Amygdala (tissue), 56 donors: ENCODE data around the gene LIPA.
"Not testable (repeated sequence)": the region's sequence is repeated elsewhere in the genome, so short reads cannot be mapped to it uniquely, and the experiment has no call there.

ENCODE experiments used
- DNase-seq, 56 donors: peaks; one replicate each; lab custom pipeline; 2025; lab: John Stamatoyannopoulos, UW

Gene LIPA

GRCh38 chr10:89251409-89252224, at the start of gene LIPA:
Gene LIPA, minus strand, starts transcription at chr10:89251775. Its CDS starts 4,127 bp downstream, at chr10:89247648.
- peak; percentile 52 to 98 (median 95) for DNase-seq

GRCh38 chr10:89301232-89301631, 49.7 kb upstream of the LIPA start:
- DNase-seq = peak in 7 of 56 donors; percentile 8 to 56 (median 29)

GRCh38 chr10:89299031-89299430, 47.5 kb upstream of the LIPA start:
- DNase-seq = no peak

- no peak for DNase-seq
Observed at GRCh38 chr10:89297791-89298190, 46.2 kb upstream of the LIPA start.

GRCh38 chr10:89297356-89297755, 45.8 kb upstream of the LIPA start:
- no peak for DNase-seq

GRCh38 chr10:89296220-89296648, 44.7 kb upstream of the LIPA start:
- DNase-seq = peak in 7 of 56 donors; percentile 5 to 22 (median 11)

GRCh38 chr10:89295597-89295996, 44.0 kb upstream of the LIPA start:
- no peak for DNase-seq

- no peak for DNase-seq
Observed at GRCh38 chr10:89294721-89295239, 43.2 kb upstream of the LIPA start.

DNA sequence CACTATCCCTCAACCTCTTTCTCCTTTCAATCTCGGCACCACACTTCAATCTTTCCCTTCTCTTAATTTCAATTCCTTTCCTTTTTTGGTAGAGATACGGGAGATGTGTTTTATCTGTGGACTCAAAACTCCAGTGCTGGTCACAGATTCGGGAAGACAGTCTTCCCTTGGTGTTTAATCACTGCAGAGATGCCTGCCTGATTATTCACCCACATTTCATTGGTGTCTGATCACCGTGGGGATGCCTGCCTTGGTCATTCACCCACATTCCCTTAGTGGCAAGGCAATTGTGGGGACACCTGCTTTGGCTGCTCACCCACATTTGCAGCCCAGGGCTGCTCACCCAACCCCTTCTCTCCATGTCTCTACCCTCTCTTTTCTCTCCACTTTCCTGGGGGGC, 33.7 kb upstream of the LIPA start:
- not testable (repeated sequence) for DNase-seq

GRCh38 chr10:89284711-89285110, 33.1 kb upstream of the LIPA start:
- not testable (repeated sequence) for DNase-seq

GRCh38 chr10:89283936-89284475, 32.4 kb upstream of the LIPA start:
- DNase-seq = peak in 19 of 56 donors; percentile 11 to 64 (median 30)

DNA sequence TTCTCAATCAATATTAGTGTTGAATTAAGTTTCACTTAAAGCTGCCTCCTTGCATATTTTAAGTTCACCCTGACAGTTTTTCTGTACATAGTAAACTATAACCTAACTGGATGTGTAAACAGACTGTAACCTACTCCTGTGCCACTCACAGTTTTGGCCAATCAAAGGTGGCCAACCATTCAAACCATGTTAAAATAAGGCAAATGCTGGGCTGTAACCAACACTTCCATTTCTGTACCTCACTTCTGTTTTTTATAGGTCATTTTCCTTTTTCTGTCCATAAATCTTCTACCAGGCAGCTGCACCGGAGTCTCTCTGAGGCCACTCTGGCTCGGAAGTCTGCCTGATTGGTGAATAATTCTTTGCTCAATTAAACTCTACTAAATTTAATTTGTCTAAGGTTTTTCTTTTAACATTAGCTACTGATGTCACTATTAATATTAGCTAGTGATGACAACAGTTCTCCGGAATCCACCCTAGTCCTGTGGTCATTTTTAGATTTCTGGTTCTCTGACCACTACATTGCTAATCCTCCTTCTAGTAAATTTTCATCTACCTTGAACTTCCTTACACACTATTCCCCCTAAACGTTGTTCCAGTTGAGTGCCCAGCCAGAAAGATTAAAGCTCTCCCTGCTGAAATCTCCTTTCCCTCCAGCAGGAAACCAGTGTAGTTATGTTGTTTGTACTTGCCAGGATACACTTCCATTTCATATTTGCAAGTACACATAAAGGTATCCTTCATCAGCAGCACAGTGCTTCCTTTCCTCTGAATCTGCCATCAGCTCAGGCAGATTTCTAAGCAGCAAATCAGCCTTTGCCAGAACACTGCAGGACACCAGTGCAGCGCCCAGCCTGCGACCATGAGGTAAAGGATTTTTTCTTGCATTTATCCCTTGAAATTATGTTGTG, 31.7 kb upstream of the LIPA start:
- peak in 5 of 56 donors; percentile 10 to 54 (median 20) for DNase-seq

DNA sequence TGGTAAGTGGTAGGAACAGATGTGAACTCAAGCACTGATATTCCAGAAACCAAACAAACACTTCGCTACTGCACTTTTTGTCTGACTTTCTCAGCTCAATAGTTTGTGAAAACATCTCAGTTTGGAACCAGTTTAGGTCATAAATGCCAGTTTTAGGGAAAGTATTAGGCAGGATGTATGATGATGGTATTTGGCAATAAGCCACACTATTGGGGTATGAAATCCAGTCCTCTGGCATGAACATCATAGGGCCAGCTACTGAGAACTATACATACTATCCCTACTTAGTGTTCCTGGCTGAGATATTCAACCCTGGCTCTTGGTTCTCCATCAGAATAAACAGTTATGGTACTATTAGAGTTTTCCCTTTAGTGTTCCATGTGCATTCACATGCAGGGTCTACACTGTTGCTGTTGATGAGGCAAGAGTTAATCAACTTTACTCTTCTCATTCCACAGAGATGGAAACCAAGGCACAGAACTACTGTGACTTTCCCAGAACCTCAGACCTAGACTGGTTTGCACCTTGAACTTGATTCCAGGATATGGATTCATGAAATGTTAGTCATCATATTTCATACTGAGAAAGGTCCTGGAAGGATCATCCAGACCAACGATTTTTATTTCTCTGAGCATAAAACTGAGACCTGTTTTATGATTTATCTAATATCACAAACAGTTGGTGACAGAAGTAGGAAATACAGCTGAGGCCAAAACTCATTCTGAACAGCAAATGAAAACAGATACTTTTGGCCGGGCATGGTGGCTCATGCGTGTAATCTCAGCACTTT, 30.2 kb upstream of the LIPA start:
- DNase-seq = no peak

DNA sequence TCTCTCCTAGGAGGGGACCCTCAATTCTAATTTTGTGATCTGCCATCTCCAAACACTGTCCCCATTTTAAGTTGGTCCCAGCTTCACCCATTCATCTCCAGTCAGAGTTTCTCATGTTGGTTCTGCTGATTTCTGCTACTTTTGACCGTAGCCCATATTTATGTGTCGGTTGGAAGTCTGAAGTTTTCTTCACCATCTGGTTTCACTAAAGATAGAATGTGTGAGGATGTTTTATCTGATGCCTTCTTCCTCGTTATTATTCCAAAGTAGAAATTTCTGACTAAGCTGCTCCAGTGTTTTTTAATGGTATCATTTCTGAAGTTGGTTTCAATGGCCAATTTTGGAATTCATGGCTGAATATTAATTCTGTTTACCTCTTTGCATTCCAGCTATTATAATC, 28.9 kb upstream of the LIPA start:
- no peak for DNase-seq

DNA sequence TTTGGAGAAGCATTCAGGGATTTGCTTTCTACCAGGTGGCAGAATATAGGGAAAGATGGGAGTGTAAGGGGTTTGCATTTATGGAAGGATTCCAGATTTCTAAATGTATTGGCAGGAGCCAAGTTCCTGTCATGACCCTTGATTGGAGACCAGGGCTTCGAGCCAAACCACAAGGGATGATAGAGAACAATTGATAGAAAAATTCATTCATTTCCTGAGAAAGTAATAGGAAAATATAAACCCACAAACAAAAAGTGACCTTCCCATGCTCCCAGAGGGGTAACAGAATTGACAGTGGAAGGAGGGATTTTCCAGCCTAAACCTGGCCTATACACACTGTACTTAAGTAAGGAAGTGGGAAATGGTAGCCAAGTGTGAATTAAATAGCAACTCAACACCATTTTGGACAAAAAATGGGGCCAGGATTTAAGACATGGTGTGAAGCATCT, 27.9 kb upstream of the LIPA start:
- DNase-seq = peak in 1 of 56 donors; percentile 33

- DNase-seq = no peak
Observed at GRCh38 chr10:89278900-89279392, 27.4 kb upstream of the LIPA start.

DNA sequence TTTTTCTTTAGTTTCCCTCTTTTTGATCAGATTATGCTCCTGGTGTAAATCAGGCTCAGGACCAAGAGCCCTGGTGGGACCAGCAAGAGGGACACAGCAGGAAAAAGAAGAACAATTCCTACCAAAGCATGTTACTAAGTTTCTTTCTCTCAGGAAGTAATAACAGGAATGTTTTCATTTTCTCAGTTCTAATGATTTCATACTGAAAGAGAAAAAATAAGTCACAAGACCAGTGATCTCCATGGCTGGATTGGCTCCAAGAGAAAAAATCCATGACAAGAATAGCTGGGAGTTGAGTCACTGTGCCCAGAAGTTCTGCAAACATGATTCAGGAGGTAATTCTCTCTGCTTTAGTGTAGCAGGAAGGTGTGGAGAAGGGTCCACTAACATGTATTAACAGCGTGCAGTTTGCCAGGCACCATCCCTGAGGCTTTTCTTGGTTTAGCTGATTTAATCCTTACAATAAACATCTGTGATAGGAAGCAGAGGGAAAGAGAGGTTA, 26.5 kb upstream of the LIPA start:
- DNase-seq = peak in 7 of 56 donors; percentile 9 to 46 (median 29)

DNA sequence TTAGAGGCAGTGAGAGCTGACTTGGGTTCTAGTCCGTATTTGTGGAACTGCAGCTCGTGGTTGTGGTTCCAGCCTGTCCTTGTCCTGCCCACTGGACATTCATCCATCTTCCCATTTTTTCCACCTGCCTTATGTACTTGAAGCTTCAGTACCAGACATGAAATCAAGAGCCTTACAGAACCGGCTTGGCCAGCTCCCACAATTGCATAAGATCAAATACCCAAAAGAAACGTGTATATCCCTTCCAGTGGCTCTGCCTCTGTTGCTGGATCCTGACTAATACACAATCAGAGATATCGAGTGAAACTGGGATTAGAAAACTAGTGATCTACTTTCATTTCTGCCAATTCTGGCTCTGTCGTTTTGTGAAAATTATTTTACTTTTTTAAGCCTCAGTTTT, 23.8 kb upstream of the LIPA start:
- DNase-seq = no peak

DNA sequence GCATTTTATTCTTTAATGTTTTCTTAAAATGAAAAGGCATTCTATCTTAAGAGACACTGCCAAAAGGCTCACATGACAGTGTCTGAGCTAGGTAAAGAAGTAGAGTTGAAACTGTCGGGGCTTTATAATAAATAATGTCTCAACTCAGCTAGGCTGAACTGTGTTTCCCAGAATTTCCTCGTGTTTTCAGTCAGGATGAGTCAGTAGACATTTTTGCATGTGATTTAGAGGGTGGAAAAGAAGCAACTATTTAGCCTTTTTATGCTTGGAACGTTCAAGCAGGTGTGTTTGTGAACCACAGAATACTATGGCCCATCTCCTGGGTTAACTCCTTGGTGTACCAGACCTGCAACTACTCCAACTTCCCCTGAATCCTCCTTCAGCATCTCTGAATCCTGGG, 23.4 kb upstream of the LIPA start:
- no peak for DNase-seq
